Measurements from ENCODE around the gene WDR6. TPM values are rescaled to one million over a fixed set of nuclear protein-coding genes. Genes with fewer than 3 reads are reported as not detected.
A peak's percentile ranks its signal among the peaks of the same experiment; 100 is the strongest.

The WDR6 gene
- total RNA-seq, 2 experiments from 2014 or later = 132 to 134 TPM

GRCh38 chr3:49016414-49017228 lies 9.4 kb downstream of the WDR6 start:
- peak overlapping the region in 1 of 2 donors; percentile 52 for H3K27ac ChIP-seq (ENCODE audit: low read depth in 1 of 2, low read length in 2 of 2)
- Mint-ChIP-seq H3K9me3 (no peaks in the 10 kb centered on the region), H3K27ac (peak overlapping the region; percentile 90), H3K36me3 (ENCODE audit: low read depth) (peaks cover 46% of the 10 kb centered on the region), H3K4me1 (ENCODE audit: low read depth) (peaks cover 37% of the 10 kb centered on the region), H3K27me3 (no peaks in the 10 kb centered on the region), H3K4me3 (peak overlapping the region; percentile 91)
- intact Hi-C loops (cut with DNase I, micrococcal nuclease) = no loop called here
- H3K4me1 ChIP-seq (ENCODE audit: insufficient read depth, low read length) = peaks cover 37% of the 10 kb centered on the region
- ChIA-PET POLR2A (interaction anchor here (0.8 to 12.0 kb wide), 7 partner anchors 10 to 77 kb away, joined by 4 to 331 read pairs (median 10); partner anchors contain the start of genes IMPDH2, P4HTM, QRICH1 and WDR6), CTCF (interaction anchor here (1.7 to 6.5 kb wide), 2 partner anchors 9 to 28 kb away, joined by 9 to 53 read pairs; partner anchors contain the start of genes P4HTM and WDR6)
- H3K4me3 ChIP-seq (ENCODE audit: low read length) = no peak overlapping the region
- no peak for DNase-seq
- H3K36me3 ChIP-seq (ENCODE audit: insufficient read depth, low read length) = peaks cover 34% of the 10 kb centered on the region
- TF ChIP-seq CTCF (IDR thresholded peaks at IDR 0.05) = no peak
- H3K27me3 ChIP-seq (ENCODE audit: control insufficient read depth in 1 of 2, insufficient read depth in 2 of 2, low read length in 2 of 2) = no peaks in the 10 kb centered on the region
- ATAC-seq (ENCODE audit: poor library complexity) = no peak
- no peaks in the 10 kb centered on the region for H3K9me3 ChIP-seq (ENCODE audit: control insufficient read depth in 1 of 2, insufficient read depth in 1 of 2, low read length in 2 of 2)

- Histone ChIP-seq H3K36me3 (ENCODE audit: insufficient read depth, low read length) (peaks cover 28% of the 10 kb centered on the region), H3K4me3 (ENCODE audit: low read length) (peak overlapping the region; percentile 82), H3K9me3 (ENCODE audit: control insufficient read depth in 1 of 2, insufficient read depth in 1 of 2, low read length in 2 of 2) (no peaks in the 10 kb centered on the region), H3K27me3 (ENCODE audit: control insufficient read depth in 1 of 2, insufficient read depth in 2 of 2, low read length in 2 of 2) (no peaks in the 10 kb centered on the region), H3K4me1 (ENCODE audit: insufficient read depth, low read length) (peaks cover 41% of the 10 kb centered on the region), H3K27ac (ENCODE audit: low read depth in 1 of 2, low read length in 2 of 2) (peak overlapping the region; percentile 52 to 53)
- Mint-ChIP-seq H3K36me3 (ENCODE audit: low read depth) (peaks cover 42% of the 10 kb centered on the region), H3K4me3 (peak overlapping the region; percentile 91), H3K27me3 (no peaks in the 10 kb centered on the region), H3K4me1 (ENCODE audit: low read depth) (peaks cover 32% of the 10 kb centered on the region), H3K9me3 (no peaks in the 10 kb centered on the region), H3K27ac (peak overlapping the region; percentile 90)
- CTCF ChIA-PET = interaction anchor here (1.7 to 6.5 kb wide), 2 partner anchors 10 to 29 kb away, joined by 9 to 53 read pairs; partner anchors contain the start of genes P4HTM and WDR6
- intact Hi-C loops (cut with DNase I, micrococcal nuclease) = no loop called here
- DNase-seq (peak in 1 of 14 experiments; percentile 19), ATAC-seq (ENCODE audit: poor library complexity) (no peak)
- POLR2A ChIA-PET = interaction anchor here (0.7 to 12.0 kb wide), 8 partner anchors 11 to 103 kb away, joined by 3 to 331 read pairs (median 10); partner anchors contain the start of genes IMPDH2, P4HTM, QRICH1 and USP19
- TF ChIP-seq CTCF (IDR thresholded peaks at IDR 0.05) = no peak
Observed at GRCh38 chr3:49017229-49017970, 10.2 kb downstream of the WDR6 start.
